Keratinocyte (primary cell): Measurements from ENCODE around the gene ORM2. TPM values are rescaled to one million over a fixed set of nuclear protein-coding genes. Genes with fewer than 3 reads are reported as not detected.
A peak's percentile ranks its signal among the peaks of the same experiment; 100 is the strongest.

Experiments
- DNase-seq: peaks from one replicate; pipeline ENCODE4 v3.0.0-alpha.2; 2011; ENCODE audit warnings: low read depth, missing footprints, low spot score
- FAIRE-seq: peaks from 2 replicates; lab custom pipeline; 2011; peaks lifted over from hg19 to GRCh38; lab: Jason Lieb, UNC
- H2AFZ ChIP-seq: 2 replicates; pipeline ENCODE4 v1.6.0; 2012; ENCODE audit warnings: low read length, control low read depth, inconsistent platforms; ENCODE audit not compliant: control insufficient read depth
- H3K27ac ChIP-seq: 2 replicates; pipeline ENCODE4 v1.5.1; 2011; ENCODE audit warnings: low read length; ENCODE audit not compliant: control insufficient read depth, insufficient read depth
- H3K27me3 ChIP-seq: 3 replicates; pipeline ENCODE4 v1.6.0; 2011; ENCODE audit warnings: low read length; ENCODE audit not compliant: control insufficient read depth, insufficient read depth; ENCODE audit errors: extremely low read depth
- H3K36me3 ChIP-seq, 2 experiments: 2 replicates in 1 of 2; 3 replicates in 1 of 2; pipeline ENCODE4 v1.5.1; 2011; ENCODE audit warnings: low read length in 2 of 2, mild to moderate bottlenecking in 1 of 2; ENCODE audit not compliant: control insufficient read depth in 2 of 2, insufficient read depth in 2 of 2; ENCODE audit errors: extremely low read depth in 1 of 2
- H3K4me1 ChIP-seq: 3 replicates; pipeline ENCODE4 v1.5.1; 2011; ENCODE audit warnings: low read length; ENCODE audit not compliant: control insufficient read depth, insufficient read depth; ENCODE audit errors: extremely low read depth
- H3K4me2 ChIP-seq: 3 replicates; pipeline ENCODE4 v1.6.0; 2011; ENCODE audit warnings: low read depth, low read length; ENCODE audit not compliant: control insufficient read depth, insufficient read depth; ENCODE audit errors: extremely low read depth
- H3K4me3 ChIP-seq, 3 experiments: fragments of 200-600 bp in 1 of 3; sonication (generic) in 1 of 3; 2 replicates in 2 of 3; 3 replicates in 1 of 3; pipeline ENCODE4 v1.5.1; 2011 to 2016; ENCODE audit warnings: low read length in 3 of 3, mild to moderate bottlenecking in 3 of 3, control low read depth in 2 of 3, inconsistent platforms in 1 of 3, low read depth in 1 of 3, mixed read lengths in 1 of 3, mixed run types in 1 of 3, moderate library complexity in 1 of 3; ENCODE audit not compliant: control insufficient read depth in 2 of 3, insufficient read depth in 2 of 3; ENCODE audit errors: extremely low read depth in 1 of 3
- H3K79me2 ChIP-seq: 2 replicates; pipeline ENCODE4 v1.6.0; 2012; ENCODE audit warnings: low read length; ENCODE audit not compliant: control insufficient read depth, insufficient read depth
- H3K9ac ChIP-seq: 3 replicates; pipeline ENCODE4 v1.6.0; 2011; ENCODE audit warnings: low read length; ENCODE audit not compliant: control insufficient read depth, insufficient read depth; ENCODE audit errors: extremely low read depth
- H3K9me1 ChIP-seq: 3 replicates; pipeline ENCODE4 v1.6.0; 2011; ENCODE audit warnings: low read length; ENCODE audit not compliant: control insufficient read depth, insufficient read depth; ENCODE audit errors: extremely low read depth
- H3K9me3 ChIP-seq: 2 replicates; pipeline ENCODE4 v1.5.1; 2012; ENCODE audit warnings: low read depth, low read length; ENCODE audit not compliant: control insufficient read depth
- H4K20me1 ChIP-seq: 3 replicates; pipeline ENCODE4 v1.6.0; 2011; ENCODE audit warnings: low read length; ENCODE audit not compliant: control insufficient read depth, insufficient read depth; ENCODE audit errors: extremely low read depth
- CTCF ChIP-seq, 3 experiments: IDR thresholded peaks in 1 of 3; conservative IDR thresholded peaks in 1 of 3; optimal IDR thresholded peaks in 1 of 3; 2 replicates in 2 of 3; 3 replicates in 1 of 3; pipeline versions ENCODE3 to v1.5.1; 2011; ENCODE audit warnings: low read length in 3 of 3, mild to moderate bottlenecking in 3 of 3, moderate library complexity in 2 of 3, control low read depth in 1 of 3, inconsistent platforms in 1 of 3; ENCODE audit not compliant: insufficient read depth in 2 of 3; ENCODE audit errors: extremely low read depth in 1 of 3
- EZH2 ChIP-seq: IDR thresholded peaks from one replicate; pipeline ENCODE4 v1.6.1; 2012; ENCODE audit warnings: inconsistent platforms, mild to moderate bottlenecking, low read length, moderate library complexity
- dilution Hi-C: fragments of 300-500 bp; cut with MboI; formaldehyde crosslinking; loops from one replicate; pipeline ENCODE4 v1.7.0; 2020; ENCODE audit warnings: low sequenced_read_pairs; ENCODE audit not compliant: extremely low pct_ligation_motif_present
- polyA plus RNA-seq, 5 experiments: library from polyadenylated mRNA; depleted of rRNA in 3 of 5; stranded (reverse) in 3 of 5; stranded (forward) in 1 of 5; unstranded in 1 of 5; fragments of >200 nt; gene quantifications; 1 replicate in 1 of 5; 2 replicates in 3 of 5; 3 replicates in 1 of 5; pipeline versions ENCODE4 v1.2.1 to v1.2.3, GENCODE V29; 2011 to 2012; ENCODE audit warnings: missing spikeins in 2 of 5, low read depth in 1 of 5, low replicate concordance in 1 of 5

Gene ORM2
- polyA plus RNA-seq, 1 donor (not counting 4 experiments of a cell fraction or from before 2014, with no cell fraction given): not detected

- Histone ChIP-seq H3K9ac (no peak overlapping the region), H3K4me1 (peaks cover 50% of the 10 kb centered on the region), H3K36me3 (peaks cover 3 to 8% of the 10 kb centered on the region in 2 experiments), H3K9me3 (no peaks in the 10 kb centered on the region), H3K27ac (peak overlapping the region; percentile 6), H3K79me2 (peaks cover 2% of the 10 kb centered on the region), H2AFZ (no peak overlapping the region), H3K4me2 (no peak overlapping the region), H3K9me1 (no peaks in the 10 kb centered on the region), H4K20me1 (no peaks in the 10 kb centered on the region), H3K27me3 (no peaks in the 10 kb centered on the region), H3K4me3 (no peak overlapping the region)
- DNase-seq: no peak
- no peak for TF ChIP-seq CTCF (optimal IDR thresholded peaks at IDR 0.05 in 1 of 3, IDR thresholded peaks at IDR 0.05 in 1 of 3, conservative IDR thresholded peaks at IDR 0.05 in 1 of 3; ENCODE audit: extremely low read depth in 1 of 3, insufficient read depth in 2 of 3, low read length in 3 of 3)
- no peak for TF ChIP-seq EZH2
- FAIRE-seq: no peak
- dilution Hi-C loops: no loop called here
Observed at GRCh38 chr9:114281473-114282103, 48.1 kb upstream of the ORM2 start.

GRCh38 chr9:114282104-114282485 lies 47.6 kb upstream of the ORM2 start:
- Histone ChIP-seq H3K36me3 (peaks cover 3 to 8% of the 10 kb centered on the region in 2 experiments), H3K4me3 (no peak overlapping the region), H4K20me1 (no peaks in the 10 kb centered on the region), H3K4me2 (peak overlapping the region; percentile 49), H3K9me3 (no peaks in the 10 kb centered on the region), H3K27ac (peak overlapping the region; percentile 82), H3K4me1 (peaks cover 45% of the 10 kb centered on the region), H3K9ac (peak overlapping the region; percentile 59), H3K9me1 (no peaks in the 10 kb centered on the region), H3K79me2 (peaks cover 2% of the 10 kb centered on the region), H2AFZ (no peak overlapping the region), H3K27me3 (no peaks in the 10 kb centered on the region)
- no peak for FAIRE-seq
- dilution Hi-C loops: no loop called here
- no peak for TF ChIP-seq CTCF (optimal IDR thresholded peaks at IDR 0.05 in 1 of 3, IDR thresholded peaks at IDR 0.05 in 1 of 3, conservative IDR thresholded peaks at IDR 0.05 in 1 of 3; ENCODE audit: extremely low read depth in 1 of 3, insufficient read depth in 2 of 3, low read length in 3 of 3)
- no peak for TF ChIP-seq EZH2
- no peak for DNase-seq
